B cell (primary cell): ENCODE measurements around the gene MRPS11. TPM values are rescaled to one million over a fixed set of nuclear protein-coding genes. Genes with fewer than 3 reads are reported as not detected.

Experiments used
- ATAC-seq: fragments of 200-7000 bp; cut with Tn5 transposase; one replicate; pipeline ENCODE4 v1.10.0; 2021; ENCODE audit warnings: low read depth, mild to moderate bottlenecking, moderate number of reproducible peaks, moderate library complexity
- CTCF ChIA-PET: fragments of 350-600 bp; sonication (Branson Sonifier 250); formaldehyde crosslinking; loops from one replicate; lab custom pipeline; 2021; ENCODE audit warnings: antibody characterized with exemption, inconsistent platforms; lab: Charles Lee
- POLR2A ChIA-PET: fragments of 350-600 bp; sonication (Branson Sonifier 250); formaldehyde crosslinking; loops from one replicate; lab custom pipeline; 2021; ENCODE audit warnings: antibody characterized with exemption; lab: Charles Lee
- DNase-seq: peaks from one replicate; pipeline ENCODE4 v3.0.0; 2013
- H2AFZ ChIP-seq: 2 replicates; pipeline ENCODE4 v1.6.1; 2012; ENCODE audit warnings: mild to moderate bottlenecking, low read depth, low read length; ENCODE audit not compliant: insufficient read depth, poor library complexity, severe bottlenecking
- H3K27ac ChIP-seq, 2 donors: 1 replicate in 1 of 2; 2 replicates in 1 of 2; pipeline ENCODE4 v1.5.1; 2012 to 2013; ENCODE audit warnings: low read length in 2 of 2, mild to moderate bottlenecking in 2 of 2, moderate library complexity in 1 of 2
- H3K27me3 ChIP-seq, 4 experiments: fragments of 200-600 bp in 1 of 4; sonication (generic) in 1 of 4; replicated peaks in 1 of 4; 1 replicate in 2 of 4; 2 replicates in 2 of 4; pipeline versions ENCODE4 v1.6.1 to v1.7.0; 2013 to 2016; ENCODE audit warnings: low read length in 3 of 4, mild to moderate bottlenecking in 2 of 4, mixed read lengths in 1 of 4, moderate library complexity in 1 of 4; ENCODE audit not compliant: insufficient read depth in 4 of 4, control insufficient read depth in 3 of 4; ENCODE audit errors: control extremely low read depth in 1 of 4
- H3K36me3 ChIP-seq, 2 experiments: replicated peaks in 1 of 2; 1 replicate in 1 of 2; 2 replicates in 1 of 2; pipeline versions ENCODE4 v1.6.1 to v1.7.1; 2013; ENCODE audit warnings: low read length in 1 of 2; ENCODE audit not compliant: insufficient read depth in 2 of 2, control insufficient read depth in 1 of 2; ENCODE audit errors: control extremely low read depth in 1 of 2, extremely low read depth in 1 of 2
- H3K4me1 ChIP-seq, 2 donors: fragments of 200-600 bp in 1 of 2; sonication (generic) in 1 of 2; 1 replicate in 1 of 2; 2 replicates in 1 of 2; pipeline versions ENCODE4 v1.5.1 to v1.6.1; 2013 to 2017; ENCODE audit warnings: low read length in 2 of 2; ENCODE audit not compliant: control insufficient read depth in 2 of 2, insufficient read depth in 2 of 2
- H3K4me2 ChIP-seq: replicated peaks from 2 replicates; pipeline ENCODE3; 2012; ENCODE audit warnings: mild to moderate bottlenecking, low read depth, low read length; ENCODE audit not compliant: poor library complexity, severe bottlenecking
- H3K4me3 ChIP-seq, 5 experiments: fragments of 200-600 bp in 1 of 5; sonication (generic) in 1 of 5; 1 replicate in 3 of 5; 2 replicates in 2 of 5; pipeline versions ENCODE4 v1.5.1 to v1.7.0; 2011 to 2016; ENCODE audit warnings: low read length in 4 of 5, mild to moderate bottlenecking in 4 of 5, low read depth in 2 of 5, control low read depth in 1 of 5, moderate library complexity in 1 of 5; ENCODE audit not compliant: insufficient read depth in 1 of 5; ENCODE audit errors: control extremely low read depth in 1 of 5, extremely low read depth in 1 of 5
- H3K79me2 ChIP-seq: fragments of 200-600 bp; sonication (generic); one replicate; pipeline ENCODE4 v1.6.0; 2016; ENCODE audit warnings: low read length; ENCODE audit not compliant: control insufficient read depth, insufficient read depth
- H3K9ac ChIP-seq: fragments of 200-600 bp; sonication (generic); 2 replicates; pipeline ENCODE4 v1.6.1; 2017; ENCODE audit warnings: mild to moderate bottlenecking, low read length, moderate library complexity
- H3K9me3 ChIP-seq, 3 donors: one replicate each; pipeline versions ENCODE4 v1.6.1 to v1.7.1; 2013; ENCODE audit warnings: low read length in 2 of 3; ENCODE audit not compliant: control insufficient read depth in 2 of 3, insufficient read depth in 1 of 3; ENCODE audit errors: control extremely low read depth in 1 of 3
- H4K20me1 ChIP-seq: 2 replicates; pipeline ENCODE4 v1.6.0; 2012; ENCODE audit warnings: mild to moderate bottlenecking, low read length; ENCODE audit not compliant: insufficient read depth, control insufficient read depth, poor library complexity, severe bottlenecking
- H3K27ac Mint-ChIP-seq: one replicate; pipeline ENCODE4 v1.8.0; 2021; ENCODE audit warnings: mixed read lengths
- H3K27me3 Mint-ChIP-seq: one replicate; pipeline ENCODE4 v1.8.0; 2021; ENCODE audit warnings: mixed read lengths
- H3K4me1 Mint-ChIP-seq: one replicate; pipeline ENCODE4 v1.8.0; 2021; ENCODE audit warnings: mixed read lengths
- H3K4me3 Mint-ChIP-seq: one replicate; pipeline ENCODE4 v1.8.0; 2021; ENCODE audit warnings: mixed read lengths
- H3K9me3 Mint-ChIP-seq: one replicate; pipeline ENCODE4 v1.8.0; 2022; ENCODE audit warnings: mixed read lengths; ENCODE audit not compliant: insufficient read depth
- CTCF ChIP-seq: fragments of 200-600 bp; IDR thresholded peaks from one replicate; pipeline ENCODE4 v1.8.0; 2022; ENCODE audit warnings: antibody characterized with exemption, mild to moderate bottlenecking
- EZH2 ChIP-seq: IDR thresholded peaks from 2 replicates; pipeline ENCODE4 v1.6.1; 2012; ENCODE audit warnings: borderline replicate concordance, low read depth, mild to moderate bottlenecking, moderate library complexity, low read length; ENCODE audit not compliant: insufficient read depth, poor library complexity, severe bottlenecking
- WGBS: methylation state at CpG from one replicate; pipeline ENCODE4 v1.1.5; 2013; ENCODE audit warnings: missing lambda C conversion rate; ENCODE audit not compliant: insufficient coverage; 5-methylcytosine and 5-hydroxymethylcytosine counted together
- intact Hi-C: fragments of 100-400 bp; cut with micrococcal nuclease; formaldehyde crosslinking; loops from one replicate; pipeline ENCODE4 v1.10.0; 2022
- polyA plus RNA-seq: library from polyadenylated mRNA; depleted of rRNA; stranded (reverse); fragments of >200 nt; gene quantifications from 2 replicates; pipeline ENCODE4 v1.2.3, GENCODE V29; 2012
- total RNA-seq, 2 donors: library from RNA; stranded (reverse); fragments of 120-200 nt in 1 of 2; gene quantifications; 1 replicate in 1 of 2; 2 replicates in 1 of 2; pipeline versions ENCODE4 v1.2.3 to v1.2.4, GENCODE V29; 2013 to 2022

The MRPS11 gene
- total and polyA plus RNA-seq, 2 donors (not counting 1 experiment from before 2014, with no cell fraction given) = 21.1 to 37.9 TPM

- CTCF ChIA-PET = no interaction called here
- Mint-ChIP-seq H3K4me3 (no peak overlapping the region), H3K27me3 (no peaks in the 10 kb centered on the region), H3K9me3 (no peaks in the 10 kb centered on the region), H3K27ac (no peak overlapping the region), H3K4me1 (no peaks in the 10 kb centered on the region)
- no peak for ATAC-seq
- no peak overlapping the region for H3K4me3 ChIP-seq
- H3K36me3 ChIP-seq = peaks cover 0 to 23% of the 10 kb centered on the region in 2 experiments
- H3K4me1 ChIP-seq = no peaks in the 10 kb centered on the region
- TF ChIP-seq CTCF (no peak), EZH2 (no peak)
- H3K4me2 ChIP-seq = no peak overlapping the region
- H3K27ac ChIP-seq = no peak overlapping the region
- 100% methylated on average over 1 of the region's 2 CpGs for WGBS
- H3K9ac ChIP-seq = no peak overlapping the region
- intact Hi-C loops = no loop called here
- H3K79me2 ChIP-seq = no peaks in the 10 kb centered on the region
- POLR2A ChIA-PET = no interaction called here
- H2AFZ ChIP-seq = no peak overlapping the region
- DNase-seq = no peak
- H3K9me3 ChIP-seq = no peaks in the 10 kb centered on the region
- H3K27me3 ChIP-seq = no peaks in the 10 kb centered on the region
- H4K20me1 ChIP-seq = no peaks in the 10 kb centered on the region
Measured at GRCh38 chr15:88505721-88506120, 38.2 kb downstream of the MRPS11 start.

DNA sequence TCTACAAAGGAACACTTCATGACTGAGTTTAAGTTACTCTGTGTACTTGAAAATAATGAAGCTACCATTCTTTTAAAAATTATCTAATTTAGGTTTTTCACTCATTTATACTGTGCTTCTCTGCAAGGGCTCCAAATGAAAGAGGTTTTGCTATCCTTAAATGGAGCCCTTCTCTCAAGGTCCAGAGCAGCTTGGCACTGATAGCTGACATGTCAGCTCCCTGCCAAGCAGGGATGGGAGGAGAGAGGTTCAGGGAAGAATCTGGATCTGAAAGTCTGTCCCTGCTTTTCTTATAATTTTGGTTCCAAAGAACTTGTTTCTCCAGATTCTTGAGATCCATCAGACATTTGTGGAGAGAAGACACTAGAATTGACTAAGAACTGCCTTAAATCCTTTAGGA lies 39.1 kb downstream of the MRPS11 start:
- no peak for ATAC-seq
- H3K9me3 ChIP-seq = no peaks in the 10 kb centered on the region
- H3K79me2 ChIP-seq = no peaks in the 10 kb centered on the region
- H3K4me3 Mint-ChIP-seq = no peak overlapping the region
- ChIA-PET POLR2A (no interaction called here), CTCF (no interaction called here)
- H3K27me3 Mint-ChIP-seq = no peaks in the 10 kb centered on the region
- H4K20me1 ChIP-seq = no peaks in the 10 kb centered on the region
- no peak overlapping the region for H3K4me2 ChIP-seq
- peaks cover 6 to 31% of the 10 kb centered on the region in 2 experiments for H3K36me3 ChIP-seq
- no peak for DNase-seq
- no peak overlapping the region for H3K9ac ChIP-seq
- no peaks in the 10 kb centered on the region for H3K27me3 ChIP-seq
- H3K27ac ChIP-seq = no peak overlapping the region
- H3K4me1 ChIP-seq = no peaks in the 10 kb centered on the region
- no peak for TF ChIP-seq CTCF
- TF ChIP-seq EZH2 = no peak
- no peak overlapping the region for H3K4me3 ChIP-seq
- H3K27ac Mint-ChIP-seq = no peak overlapping the region
- no peaks in the 10 kb centered on the region for H3K4me1 Mint-ChIP-seq
- no peaks in the 10 kb centered on the region for H3K9me3 Mint-ChIP-seq
- intact Hi-C loops = no loop called here
- no peak overlapping the region for H2AFZ ChIP-seq
